Astrocyte (in vitro differentiated cells and primary cell): Measurements from ENCODE around the gene SLC51B.

ENCODE experiments used
- CTCF ChIP-seq: IDR thresholded peaks from 2 replicates; pipeline ENCODE4 v1.5.1; 2011; ENCODE audit warnings: low read depth, mild to moderate bottlenecking, inconsistent platforms, low read length, moderate library complexity; ENCODE audit not compliant: insufficient read depth
- EZH2 ChIP-seq: IDR thresholded peaks from 2 replicates; pipeline ENCODE4 v1.6.1; 2012; ENCODE audit warnings: mild to moderate bottlenecking, low read length, inconsistent platforms; ENCODE audit not compliant: insufficient read depth

- no peak for TF ChIP-seq CTCF
- no peak for TF ChIP-seq EZH2
These were observed 21.6 kb downstream of the SLC51B start for GRCh38 chr15:65066635-65067316.
